Testis (tissue), 3 donors: ENCODE results near the gene WWC1. TPM values are rescaled to one million over a fixed set of nuclear protein-coding genes. Genes with fewer than 3 reads are reported as not detected.

Experiments used
- DNase-seq: peaks from one replicate; pipeline ENCODE4 v3.0.0-alpha.2; 2019
- H3K27ac ChIP-seq, 2 donors: fragments of 200-600 bp; sonication (generic); one replicate each; pipeline ENCODE4 v1.5.1; 2019
- H3K27me3 ChIP-seq: fragments of 200-600 bp; sonication (generic); one replicate; pipeline ENCODE4 v1.5.1; 2019
- H3K36me3 ChIP-seq: fragments of 200-600 bp; sonication (generic); one replicate; pipeline ENCODE4 v1.5.1; 2017; ENCODE audit warnings: low read depth; ENCODE audit errors: missing control alignments
- H3K4me1 ChIP-seq: fragments of 200-600 bp; sonication (generic); one replicate; pipeline ENCODE4 v1.5.1; 2019
- H3K4me3 ChIP-seq, 2 donors: fragments of 200-600 bp; sonication (generic); one replicate each; pipeline ENCODE4 v1.5.1; 2017 to 2019
- H3K9me3 ChIP-seq: fragments of 200-600 bp; sonication (generic); one replicate; pipeline ENCODE4 v1.5.1; 2017
- CTCF ChIP-seq, 3 experiments: fragments of 450-650 bp in 2 of 3; fragments of 200-600 bp in 1 of 3; sonication (generic) in 1 of 3; IDR thresholded peaks; one replicate each; pipeline ENCODE4 v1.5.1; 2016 to 2019; ENCODE audit warnings: antibody characterized with exemption in 3 of 3, mild to moderate bottlenecking in 2 of 3, moderate library complexity in 1 of 3
- POLR2A ChIP-seq: fragments of 450-650 bp; IDR thresholded peaks from one replicate; pipeline ENCODE4 v1.6.1; 2017; ENCODE audit warnings: antibody characterized with exemption, mild to moderate bottlenecking, moderate library complexity
- WGBS, 2 donors: methylation state at CpG; one replicate each; pipeline ENCODE4 v1.1.5; 2018; 5-methylcytosine and 5-hydroxymethylcytosine counted together
- intact Hi-C: fragments of 100-400 bp; cut with DNase I; formaldehyde crosslinking; loops from one replicate; pipeline ENCODE4 v1.15.1; 2023; ENCODE audit warnings: low total_unique reads
- polyA plus RNA-seq: library from polyadenylated mRNA; stranded (reverse); fragments of 350-450 nt; fragmentation: Illumina TruSeq; extraction: RNeasy Lipid Tissue Mini Kit (QIAGEN cat#74804); gene quantifications from one replicate; pipeline ENCODE4 v1.2.3, GENCODE V29; 2014; ENCODE audit warnings: low read depth, low replicate concordance; ENCODE audit not compliant: insufficient read depth
- total RNA-seq, 2 donors: library from RNA; depleted of rRNA; stranded (reverse); fragments of >200 nt; gene quantifications; one replicate each; pipeline ENCODE4 v1.2.3, GENCODE V29; 2016

Gene WWC1
- total and polyA plus RNA-seq, 3 donors from 2014 or later: 3.7 to 6.0 (median 5.6) TPM

DNA sequence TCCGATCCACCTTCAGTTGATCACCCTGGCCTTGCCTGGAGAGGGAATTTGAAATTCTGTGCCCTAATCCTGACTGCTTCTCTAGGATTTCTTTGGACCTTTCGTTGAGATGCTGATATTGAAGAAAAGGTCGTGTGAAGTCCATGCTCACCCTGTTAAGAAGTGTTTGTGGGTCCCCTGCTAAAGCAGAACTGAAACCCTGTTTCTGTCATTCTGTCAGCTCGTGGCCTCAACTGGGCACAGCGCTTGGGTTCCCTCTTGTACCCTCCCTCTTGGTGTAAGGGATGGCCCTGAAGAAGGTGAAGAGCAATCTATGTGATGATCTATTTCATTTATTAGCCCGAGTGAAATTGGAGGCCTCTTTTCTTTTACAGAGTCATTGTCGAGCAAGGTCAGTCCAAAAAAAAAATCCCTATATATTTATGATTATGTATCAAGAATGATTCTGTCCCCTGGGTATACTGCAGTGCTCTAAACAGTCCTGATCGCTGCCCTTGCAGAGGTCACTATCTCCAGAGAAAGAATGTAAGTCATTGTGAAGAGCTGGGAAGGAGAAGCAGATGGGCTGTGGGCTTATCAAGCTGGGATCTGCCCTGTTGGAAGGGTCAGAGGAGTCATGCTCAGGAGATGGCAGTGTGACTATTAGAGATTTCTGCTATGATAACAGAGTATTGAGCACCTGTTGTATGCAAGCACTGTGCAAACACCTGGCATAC, 56.1 kb downstream of the WWC1 start:
- Histone ChIP-seq H3K4me1 (no peaks in the 10 kb centered on the region), H3K9me3 (no peaks in the 10 kb centered on the region), H3K4me3 (no peak overlapping the region), H3K27me3 (no peaks in the 10 kb centered on the region), H3K36me3 (no peaks in the 10 kb centered on the region), H3K27ac (no peak overlapping the region)
- no peak for TF ChIP-seq POLR2A
- no peak for TF ChIP-seq CTCF (IDR thresholded peaks at IDR 0.05)
- intact Hi-C loops: no loop called here
- DNase-seq: no peak
- 85 to 86% methylated on average over 8 of the region's 8 CpGs for WGBS, 2 donors

- TF ChIP-seq POLR2A (no peak), CTCF (IDR thresholded peaks at IDR 0.05) (no peak)
- intact Hi-C loops: no loop called here
- Histone ChIP-seq H3K27ac (no peak overlapping the region), H3K36me3 (no peaks in the 10 kb centered on the region), H3K9me3 (no peaks in the 10 kb centered on the region), H3K4me1 (no peaks in the 10 kb centered on the region), H3K27me3 (no peaks in the 10 kb centered on the region), H3K4me3 (no peak overlapping the region)
- no peak for DNase-seq
- WGBS, 2 donors: 78 to 80% methylated on average over 5 of the region's 5 CpGs
These were observed 56.6 kb downstream of the WWC1 start for GRCh38 chr5:168348084-168348414.

- TF ChIP-seq POLR2A: no peak
- no peak for TF ChIP-seq CTCF (IDR thresholded peaks at IDR 0.05)
- H3K9me3 ChIP-seq: no peaks in the 10 kb centered on the region
- no peak overlapping the region for H3K27ac ChIP-seq
- DNase-seq: no peak
- no peaks in the 10 kb centered on the region for H3K4me1 ChIP-seq
- no peaks in the 10 kb centered on the region for H3K27me3 ChIP-seq
- intact Hi-C loops: no loop called here
- H3K4me3 ChIP-seq: no peak overlapping the region
- H3K36me3 ChIP-seq: no peaks in the 10 kb centered on the region
- WGBS, 2 donors: 81 to 86% methylated on average over 4 of the region's 4 CpGs
These were observed 58.9 kb downstream of the WWC1 start for GRCh38 chr5:168350315-168350714.

GRCh38 chr5:168353216-168353957, 61.9 kb downstream of the WWC1 start:
- intact Hi-C loops: no loop called here
- TF ChIP-seq POLR2A (no peak), CTCF (IDR thresholded peaks at IDR 0.05) (no peak)
- no peak overlapping the region for H3K27ac ChIP-seq
- H3K9me3 ChIP-seq: no peaks in the 10 kb centered on the region
- H3K4me1 ChIP-seq: no peaks in the 10 kb centered on the region
- no peaks in the 10 kb centered on the region for H3K27me3 ChIP-seq
- no peak for DNase-seq
- H3K36me3 ChIP-seq: no peaks in the 10 kb centered on the region
- WGBS, 2 donors: 84% methylated on average over 12 of the region's 12 CpGs
- no peak overlapping the region for H3K4me3 ChIP-seq
